C4-2B (cell line): ENCODE results near the gene P3H3.

Source experiments
- ZFX ChIP-seq: fragments of 450-650 bp; IDR thresholded peaks from 2 replicates; pipeline ENCODE4 v1.6.1; 2017
- TF ChIP-seq, protein P1 (sequence below): fragments of 450-650 bp; conservative IDR thresholded peaks from 2 replicates; pipeline ENCODE4 v1.5.1; 2017; ENCODE audit warnings: mild to moderate bottlenecking

DNA sequence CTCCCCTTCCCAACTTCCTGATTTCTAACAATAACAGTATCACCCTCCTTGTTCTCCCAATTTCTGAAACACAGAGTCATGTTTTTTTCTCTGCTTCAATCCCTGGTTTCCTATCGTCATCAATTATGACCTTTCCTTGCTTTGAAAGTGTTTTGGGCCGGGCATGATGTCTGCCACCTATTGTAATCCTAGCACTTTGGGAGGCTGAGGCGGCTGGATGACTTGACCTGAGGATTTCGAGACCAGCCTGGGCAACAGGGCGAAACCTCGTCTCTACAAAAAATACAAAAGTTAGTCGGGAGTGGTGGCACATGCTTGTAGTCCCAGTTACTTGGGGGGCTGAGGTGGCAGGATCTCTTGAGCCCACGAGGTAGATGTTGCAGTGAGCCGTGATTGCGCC lies 19.2 kb upstream of the P3H3 start:
- TF ChIP-seq, protein P1, sequence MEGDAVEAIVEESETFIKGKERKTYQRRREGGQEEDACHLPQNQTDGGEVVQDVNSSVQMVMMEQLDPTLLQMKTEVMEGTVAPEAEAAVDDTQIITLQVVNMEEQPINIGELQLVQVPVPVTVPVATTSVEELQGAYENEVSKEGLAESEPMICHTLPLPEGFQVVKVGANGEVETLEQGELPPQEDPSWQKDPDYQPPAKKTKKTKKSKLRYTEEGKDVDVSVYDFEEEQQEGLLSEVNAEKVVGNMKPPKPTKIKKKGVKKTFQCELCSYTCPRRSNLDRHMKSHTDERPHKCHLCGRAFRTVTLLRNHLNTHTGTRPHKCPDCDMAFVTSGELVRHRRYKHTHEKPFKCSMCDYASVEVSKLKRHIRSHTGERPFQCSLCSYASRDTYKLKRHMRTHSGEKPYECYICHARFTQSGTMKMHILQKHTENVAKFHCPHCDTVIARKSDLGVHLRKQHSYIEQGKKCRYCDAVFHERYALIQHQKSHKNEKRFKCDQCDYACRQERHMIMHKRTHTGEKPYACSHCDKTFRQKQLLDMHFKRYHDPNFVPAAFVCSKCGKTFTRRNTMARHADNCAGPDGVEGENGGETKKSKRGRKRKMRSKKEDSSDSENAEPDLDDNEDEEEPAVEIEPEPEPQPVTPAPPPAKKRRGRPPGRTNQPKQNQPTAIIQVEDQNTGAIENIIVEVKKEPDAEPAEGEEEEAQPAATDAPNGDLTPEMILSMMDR, result no peak
- no peak for TF ChIP-seq ZFX
